ENCODE results near the gene VPS35. TPM values are rescaled to one million over a fixed set of nuclear protein-coding genes. Genes with fewer than 3 reads are reported as not detected.

The VPS35 gene
- total and polyA plus RNA-seq, 2 of the 13 experiments (the other 11 are each of a cell fraction or from before 2014, with no cell fraction given), result 30.7 to 136 TPM

- TF ChIP-seq CREM (IDR thresholded peaks at IDR 0.05) (no peak; the same call in 1 of the 2 replicates), CREM (CRISPR knock-in tag; IDR thresholded peaks at IDR 0.05) (no peak), ZNF558 (CRISPR knock-in tag; IDR thresholded peaks at IDR 0.05; ENCODE audit: borderline replicate concordance) (no peak), ZNF747 (CRISPR knock-in tag; IDR thresholded peaks at IDR 0.05; ENCODE audit: borderline replicate concordance) (no peak), MAF1 (CRISPR knock-in tag; IDR thresholded peaks at IDR 0.05; ENCODE audit: borderline replicate concordance) (no peak), EHMT2 (IDR thresholded peaks at IDR 0.05; ENCODE audit: borderline replicate concordance, low read depth, low read length) (no peak), ZNF879 (CRISPR knock-in tag; IDR thresholded peaks at IDR 0.05) (no peak), NPAS2 (CRISPR knock-in tag; IDR thresholded peaks at IDR 0.05; ENCODE audit: borderline replicate concordance) (no peak), TBX3 (IDR thresholded peaks at IDR 0.05; ENCODE audit: borderline replicate concordance) (no peak), ZNF710 (CRISPR knock-in tag; IDR thresholded peaks at IDR 0.05; ENCODE audit: borderline replicate concordance) (no peak), REL (CRISPR knock-in tag; conservative IDR thresholded peaks at IDR 0.05) (no peak), ZNF562 (CRISPR knock-in tag; IDR thresholded peaks at IDR 0.05; ENCODE audit: borderline replicate concordance) (no peak), HMGA1 (CRISPR knock-in tag; conservative IDR thresholded peaks at IDR 0.05) (no peak), RFXAP (CRISPR knock-in tag; IDR thresholded peaks at IDR 0.05; ENCODE audit: borderline replicate concordance) (no peak; the same call in 1 of the 2 replicates), ETV5 (CRISPR knock-in tag; IDR thresholded peaks at IDR 0.05; ENCODE audit: borderline replicate concordance) (peak; percentile 55), ZNF460 (CRISPR knock-in tag; IDR thresholded peaks at IDR 0.05; ENCODE audit: borderline replicate concordance) (no peak), EP300 (IDR thresholded peaks at IDR 0.05; ENCODE audit: low read depth in 2 of 2, low read length in 2 of 2) (no peak; a peak in 1 of 4 replicates), EP300 (CRISPR knock-in tag; IDR thresholded peaks at IDR 0.05; ENCODE audit: borderline replicate concordance) (no peak), TBX2 (CRISPR knock-in tag; IDR thresholded peaks at IDR 0.05; ENCODE audit: borderline replicate concordance) (no peak; the same call in none of the 2 replicates), RORA (CRISPR knock-in tag; IDR thresholded peaks at IDR 0.05) (no peak), HINFP (CRISPR knock-in tag; IDR thresholded peaks at IDR 0.05; ENCODE audit: low read depth) (0 out of 2 replicates have a peak, but pooled peaks have one; percentile 31), HOXA5 (CRISPR knock-in tag; IDR thresholded peaks at IDR 0.05) (no peak), NFYB (CRISPR knock-in tag; IDR thresholded peaks at IDR 0.05) (no peak), FOSL2 (CRISPR knock-in tag; IDR thresholded peaks at IDR 0.05) (peak; percentile 56; the same call in 1 of the 2 replicates)
These were observed 1.6 kb upstream of the VPS35 start (continued) for GRCh38 chr16:46690281-46691178.
